Ovary (tissue), 9 donors: ENCODE measurements around the gene CELF4. TPM values are rescaled to one million over a fixed set of nuclear protein-coding genes. Genes with fewer than 3 reads are reported as not detected.

ENCODE experiments used
- DNase-seq, 5 donors: peaks; one replicate each; pipeline ENCODE4 v3.0.0-alpha.2; 2019 to 2020
- H3K27ac ChIP-seq, 2 donors: fragments of 200-600 bp; one replicate each; pipeline versions ENCODE4 v1.5.1 to v1.8.0; 2019 to 2022
- H3K27me3 ChIP-seq: fragments of 200-600 bp; one replicate; pipeline ENCODE4 v1.8.0; 2022
- H3K36me3 ChIP-seq: fragments of 200-600 bp; sonication (generic); one replicate; pipeline ENCODE4 v1.5.1; 2019
- H3K4me1 ChIP-seq: one replicate; pipeline ENCODE4 v1.8.1; 2013; ENCODE audit warnings: mild to moderate bottlenecking, moderate library complexity; ENCODE audit not compliant: insufficient read depth
- H3K4me3 ChIP-seq: fragments of 200-600 bp; sonication (generic); one replicate; pipeline ENCODE4 v1.5.1; 2017
- H3K9me3 ChIP-seq, 2 donors: fragments of 200-600 bp in 1 of 2; sonication (generic) in 1 of 2; one replicate each; pipeline versions ENCODE4 v1.5.1 to v1.8.1; 2013 to 2019; ENCODE audit warnings: mild to moderate bottlenecking in 1 of 2, moderate library complexity in 1 of 2
- EP300 ChIP-seq: sonication (generic); formaldehyde crosslinking; IDR thresholded peaks from one replicate; pipeline ENCODE4 v1.6.1; 2017; ENCODE audit warnings: antibody characterized with exemption
- POLR2A ChIP-seq: fragments of 450-650 bp; IDR thresholded peaks from one replicate; pipeline ENCODE4 v1.6.1; 2017; ENCODE audit warnings: antibody characterized with exemption, mild to moderate bottlenecking, moderate library complexity
- WGBS, 3 donors: extraction: QIAGEN DNeasy Blood & Tissue Kit in 1 of 3; methylation state at CpG; one replicate each; pipeline versions ENCODE4 v1.1.5 to v1.1.7; 2013 to 2017; 5-methylcytosine and 5-hydroxymethylcytosine counted together
- intact Hi-C, 4 donors: fragments of 100-400 bp; cut with DNase I; formaldehyde crosslinking; loops; one replicate each; pipeline versions ENCODE4 v1.11.0 to v1.15.1; 2022 to 2023
- polyA plus RNA-seq, 2 donors: library from polyadenylated mRNA; stranded (reverse); fragments of 200-250 nt in 1 of 2; fragments of 350-450 nt in 1 of 2; fragmentation: Illumina TruSeq in 1 of 2; extraction: RNeasy Lipid Tissue Mini Kit (QIAGEN cat#74804) in 1 of 2; gene quantifications; one replicate each; pipeline ENCODE4 v1.2.3, GENCODE V29; 2013 to 2014
- total RNA-seq, 7 donors: library from RNA; depleted of rRNA in 2 of 7; stranded (reverse); fragments of >200 nt in 2 of 7; fragmentation: NEBNext Ultra II Directional in 3 of 7; extraction: Animal tissue kit (Norgen Biotek cat#: 25700) in 3 of 7; gene quantifications; one replicate each; pipeline versions ENCODE4 v1.1.0 to v1.2.4, GENCODE V29; 2016 to 2023
- TF ChIP-seq, protein P1 (sequence below), 3 donors: fragments of 450-650 bp in 2 of 3; fragments of 200-600 bp in 1 of 3; IDR thresholded peaks; one replicate each; pipeline versions ENCODE4 v1.5.1 to v1.8.0; 2016 to 2022; ENCODE audit warnings: antibody characterized with exemption in 3 of 3, mild to moderate bottlenecking in 1 of 3
- donor health status: DM: no; HTN: no; CAD: no; lungs with moderate emphysema.
- donor health status: DM: no; HTN: no; CAD: no.
- donor health status: Bipolar disorder and iron deficiency.
- donor health status: DM: yes; HTN: yes; CAD: no.
- donor health status: DM: no; HTN: no; CAD: no.
- donor health status: DM: yes; HTN: yes; CAD: no.

The CELF4 gene
- total and polyA plus RNA-seq, 9 donors, result 0.15 to 1.6 (median 1.1) TPM; not detected in 1

DNA sequence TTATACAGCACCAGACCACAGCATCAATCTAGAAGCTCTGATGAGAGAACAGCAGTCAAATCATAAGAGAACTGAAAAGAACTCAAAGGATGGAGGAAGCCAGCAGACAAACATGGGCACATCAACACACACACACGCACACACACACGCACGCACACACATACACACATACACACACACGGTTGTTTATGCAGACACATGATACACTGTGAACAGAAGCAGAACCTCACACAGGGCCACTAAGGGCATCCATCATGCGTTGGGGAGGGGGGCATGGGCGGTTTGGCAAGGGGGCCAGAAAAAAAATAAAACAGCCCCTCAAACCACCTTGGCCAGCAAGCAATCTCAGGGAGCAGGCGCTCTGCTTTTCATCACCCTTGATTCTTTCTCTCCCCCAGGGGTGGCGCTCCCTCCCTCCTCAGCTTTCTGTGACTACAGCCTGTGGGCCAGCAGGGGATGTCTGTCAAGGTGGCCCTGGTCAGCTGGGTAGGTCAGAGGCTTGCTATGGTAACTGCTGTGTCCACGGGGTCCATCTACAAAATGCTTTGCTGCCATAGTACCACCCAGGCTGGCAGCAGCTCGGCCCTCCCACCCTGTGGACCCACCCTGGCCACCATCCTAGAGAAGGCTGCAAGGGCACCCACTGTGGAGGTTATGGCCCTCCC, 318.0 kb downstream of the CELF4 start:
- TF ChIP-seq POLR2A, result no peak
- TF ChIP-seq, protein P1, sequence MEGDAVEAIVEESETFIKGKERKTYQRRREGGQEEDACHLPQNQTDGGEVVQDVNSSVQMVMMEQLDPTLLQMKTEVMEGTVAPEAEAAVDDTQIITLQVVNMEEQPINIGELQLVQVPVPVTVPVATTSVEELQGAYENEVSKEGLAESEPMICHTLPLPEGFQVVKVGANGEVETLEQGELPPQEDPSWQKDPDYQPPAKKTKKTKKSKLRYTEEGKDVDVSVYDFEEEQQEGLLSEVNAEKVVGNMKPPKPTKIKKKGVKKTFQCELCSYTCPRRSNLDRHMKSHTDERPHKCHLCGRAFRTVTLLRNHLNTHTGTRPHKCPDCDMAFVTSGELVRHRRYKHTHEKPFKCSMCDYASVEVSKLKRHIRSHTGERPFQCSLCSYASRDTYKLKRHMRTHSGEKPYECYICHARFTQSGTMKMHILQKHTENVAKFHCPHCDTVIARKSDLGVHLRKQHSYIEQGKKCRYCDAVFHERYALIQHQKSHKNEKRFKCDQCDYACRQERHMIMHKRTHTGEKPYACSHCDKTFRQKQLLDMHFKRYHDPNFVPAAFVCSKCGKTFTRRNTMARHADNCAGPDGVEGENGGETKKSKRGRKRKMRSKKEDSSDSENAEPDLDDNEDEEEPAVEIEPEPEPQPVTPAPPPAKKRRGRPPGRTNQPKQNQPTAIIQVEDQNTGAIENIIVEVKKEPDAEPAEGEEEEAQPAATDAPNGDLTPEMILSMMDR (IDR thresholded peaks at IDR 0.05), result no peak
- no peaks in the 10 kb centered on the region for H3K9me3 ChIP-seq
- DNase-seq, result no peak
- WGBS, 3 donors, result 84 to 85% (median 85%) methylated on average over 10 of the region's 10 CpGs
- peaks cover 5% of the 10 kb centered on the region for H3K4me1 ChIP-seq
- H3K27ac ChIP-seq, result no peak overlapping the region
- no peaks in the 10 kb centered on the region for H3K27me3 ChIP-seq
- H3K36me3 ChIP-seq, result no peaks in the 10 kb centered on the region
- intact Hi-C loops, result no loop called here
- no peak overlapping the region for H3K4me3 ChIP-seq

DNA sequence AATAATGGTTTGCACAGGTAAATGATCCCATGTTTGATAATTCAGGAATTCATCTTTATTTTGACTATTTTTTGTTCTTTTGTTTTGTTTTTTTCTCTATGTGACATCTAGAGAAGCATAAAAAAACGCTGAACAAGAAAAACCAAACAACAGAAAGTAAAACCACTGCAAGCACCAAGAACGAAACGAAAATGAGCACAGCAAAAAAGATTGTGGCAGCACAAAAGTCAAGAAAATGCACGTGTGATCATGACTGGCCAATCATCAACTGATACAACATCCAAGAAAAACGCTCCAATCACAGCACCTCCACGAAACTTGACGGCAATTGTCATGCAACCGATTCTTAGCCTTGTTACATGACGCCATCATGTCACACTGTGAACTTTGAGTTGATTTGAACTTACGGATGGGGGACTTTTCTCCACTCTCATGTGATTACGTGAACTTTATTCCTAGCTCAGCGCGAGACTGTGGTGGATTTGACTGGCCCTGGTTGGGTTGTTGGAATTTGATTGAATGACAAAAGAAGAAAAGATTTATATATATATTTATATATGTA, 318.7 kb downstream of the CELF4 start:
- Histone ChIP-seq H3K27me3 (no peaks in the 10 kb centered on the region), H3K9me3 (no peaks in the 10 kb centered on the region), H3K4me1 (peaks cover 9% of the 10 kb centered on the region), H3K36me3 (no peaks in the 10 kb centered on the region), H3K27ac (no peak overlapping the region), H3K4me3 (no peak overlapping the region)
- TF ChIP-seq POLR2A (no peak), EP300 (no peak)
- TF ChIP-seq, protein P1 (IDR thresholded peaks at IDR 0.05), result no peak
- intact Hi-C loops, result no loop called here
- no peak for DNase-seq
- WGBS, 3 donors, result 90 to 92% (median 92%) methylated on average over 13 of the region's 13 CpGs

DNA sequence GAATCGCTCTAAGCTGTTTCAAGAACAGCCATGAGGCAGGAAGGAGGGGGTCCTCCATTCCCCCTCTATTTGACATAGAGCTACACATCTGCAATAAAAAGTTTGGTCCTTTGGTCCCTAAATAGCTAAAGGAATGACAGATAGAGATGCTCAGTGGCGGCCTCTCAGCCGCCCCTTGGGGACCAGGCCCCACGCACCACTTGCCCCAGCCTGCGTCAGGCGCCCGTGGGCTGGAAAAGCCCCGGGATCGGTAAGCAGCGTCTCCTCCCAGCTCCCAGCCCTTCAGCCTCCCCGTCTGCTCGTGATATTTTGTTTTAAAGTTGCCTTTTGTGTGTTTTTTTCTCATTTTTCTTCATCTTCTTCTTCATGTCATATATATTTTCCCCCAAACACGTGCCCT, 321.0 kb downstream of the CELF4 start:
- TF ChIP-seq EP300 (no peak), POLR2A (no peak)
- TF ChIP-seq, protein P1 (IDR thresholded peaks at IDR 0.05), result no peak
- no peaks in the 10 kb centered on the region for H3K27me3 ChIP-seq
- H3K36me3 ChIP-seq, result no peaks in the 10 kb centered on the region
- H3K4me1 ChIP-seq, result peaks cover 11% of the 10 kb centered on the region
- H3K27ac ChIP-seq, result no peak overlapping the region
- intact Hi-C loops, result no loop called here
- H3K4me3 ChIP-seq, result no peak overlapping the region
- no peaks in the 10 kb centered on the region for H3K9me3 ChIP-seq
- 95 to 96% (median 96%) methylated on average over 13 of the region's 13 CpGs for WGBS, 3 donors
- no peak for DNase-seq

DNA sequence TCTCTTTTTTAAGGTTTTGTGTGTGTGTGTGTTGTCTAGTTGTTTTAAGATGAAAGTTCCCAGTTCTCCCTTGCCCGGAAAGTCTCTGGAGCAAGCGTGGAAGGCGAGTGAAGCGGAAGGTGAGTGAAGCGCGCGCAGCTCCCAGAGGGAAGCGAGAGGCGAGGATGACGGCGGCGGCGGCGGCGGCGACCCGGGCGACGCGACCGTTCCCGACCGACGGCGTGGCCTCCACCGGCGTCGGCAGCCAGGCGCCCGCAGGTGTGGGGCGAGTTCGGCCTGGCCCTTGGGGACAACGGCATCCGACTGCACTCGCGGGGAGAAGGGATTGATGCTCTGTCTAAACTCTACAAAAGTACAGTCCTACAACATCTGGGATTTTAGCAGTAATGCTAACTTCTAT, 321.9 kb downstream of the CELF4 start:
- WGBS, 3 donors, result 2 to 5% (median 3%) methylated on average over 36 of the region's 36 CpGs
- H3K4me3 ChIP-seq, result no peak overlapping the region
- TF ChIP-seq, protein P1 (IDR thresholded peaks at IDR 0.05), result no peak
- TF ChIP-seq EP300 (no peak), POLR2A (no peak)

More for the DNA sequence above, 321.9 kb downstream of the CELF4 start:
- Histone ChIP-seq H3K27ac (no peak overlapping the region), H3K27me3 (no peaks in the 10 kb centered on the region), H3K36me3 (no peaks in the 10 kb centered on the region), H3K4me1 (peaks cover 11% of the 10 kb centered on the region), H3K9me3 (no peaks in the 10 kb centered on the region)
- no peak for DNase-seq
- intact Hi-C loops, result no loop called here
